COLO668 (cell line): ENCODE results near the gene TMEM217.
A peak's percentile ranks its signal among the peaks of the same experiment; 100 is the strongest.

Source experiments
- DNase-seq: peaks from one replicate; lab custom pipeline; 2025; ENCODE audit not compliant: unreplicated experiment; lab: John Stamatoyannopoulos, UW

Gene TMEM217

GRCh38 chr6:37169496-37170272 is 88.3 kb downstream of the TMEM217 start, which contains the start of gene PIM1:
TSS of gene PIM1 (plus strand) at chr6:37170152. CDS start at chr6:37170576, 424 bp downstream.
- DNase-seq: peak; percentile 95

GRCh38 chr6:37168811-37169495 is 89.0 kb downstream of the TMEM217 start:
- DNase-seq: peak; percentile 38

DNA sequence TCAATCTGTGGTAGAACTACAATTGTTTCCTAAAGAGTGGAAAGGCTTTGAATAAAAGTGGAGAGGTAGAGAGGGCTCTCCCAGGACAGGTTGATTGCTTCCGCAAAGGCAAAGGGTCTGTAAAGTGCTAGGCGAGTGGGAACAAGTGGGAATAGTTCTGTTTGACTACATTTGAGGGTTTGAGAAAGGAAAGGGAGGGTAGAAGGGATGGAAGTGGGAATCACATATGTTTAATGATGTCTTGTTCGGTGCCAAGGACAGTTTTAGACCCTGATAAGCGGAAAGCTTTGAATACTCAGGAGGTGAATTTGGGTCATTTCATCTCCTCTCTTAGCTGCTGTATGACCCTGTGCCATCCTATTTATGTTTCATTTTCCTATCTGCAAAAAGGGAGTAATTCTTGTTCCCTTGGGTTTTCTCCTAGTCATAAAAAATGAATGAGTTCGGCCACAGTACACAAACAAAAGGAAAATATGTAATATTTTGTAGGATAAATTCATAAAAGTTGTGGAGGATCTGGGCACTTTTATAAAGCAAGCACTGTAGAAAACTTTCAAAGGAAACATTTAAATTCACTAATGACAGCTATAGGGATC is 89.7 kb downstream of the TMEM217 start:
- no peak for DNase-seq

GRCh38 chr6:37162740-37163139 is 95.2 kb downstream of the TMEM217 start:
- no peak for DNase-seq
